Epithelial cell of prostate (primary cell): Measurements from ENCODE around the gene MECR.
"Not testable (repeated sequence)": the region's sequence is repeated elsewhere in the genome, so short reads cannot be mapped to it uniquely, and the experiment has no call there.

Experiments used
- DNase-seq: peaks from one replicate; pipeline ENCODE4 v3.0.0-alpha.2; 2011; ENCODE audit warnings: low read depth, low spot score
- H3K27ac ChIP-seq: fragments of 450-650 bp; 2 replicates; pipeline ENCODE4 v1.5.1; 2017; ENCODE audit warnings: mild to moderate bottlenecking

MECR gene

GRCh38 chr1:29237852-29238619 lies 7.3 kb upstream of the MECR start:
- H3K27ac ChIP-seq = peak overlapping the region; percentile 94
- no peak for DNase-seq

DNA sequence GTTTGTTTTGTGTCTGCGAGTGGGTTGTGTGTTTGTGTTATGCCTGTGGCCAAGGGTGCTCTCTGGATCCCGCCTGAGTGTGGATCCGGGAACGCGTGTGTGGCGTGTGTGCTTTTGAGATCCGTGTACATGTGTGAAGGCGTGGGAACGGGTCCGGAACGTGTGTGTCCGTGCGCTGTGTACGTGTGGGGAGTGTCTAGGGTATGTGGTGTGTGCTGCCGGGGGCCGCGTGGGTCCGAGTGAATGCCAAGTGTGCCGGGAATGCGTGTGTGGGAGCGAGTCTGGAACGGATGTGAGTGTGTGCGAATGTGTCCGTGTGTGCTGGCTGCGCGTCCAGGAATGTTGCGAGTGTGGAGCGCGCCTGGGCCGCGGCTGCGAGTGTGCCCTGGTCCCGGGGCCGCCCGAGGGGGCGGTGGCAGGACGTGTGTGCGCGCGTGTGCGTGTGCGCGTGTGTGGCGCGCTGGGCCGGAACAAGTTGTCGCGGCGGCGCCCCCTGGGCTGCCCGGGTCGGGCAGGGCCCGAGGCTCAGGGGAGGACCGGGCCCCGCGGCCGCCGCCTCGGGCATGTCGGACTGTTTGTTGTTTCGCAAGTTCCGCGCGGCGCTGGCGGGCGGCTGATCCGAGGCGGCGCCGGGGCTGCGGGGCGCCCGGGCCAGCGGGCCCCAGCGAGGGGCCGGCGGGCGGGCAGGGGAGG lies 6.5 kb upstream of the MECR start:
- peak overlapping the region; percentile 94 for H3K27ac ChIP-seq
- no peak for DNase-seq

DNA sequence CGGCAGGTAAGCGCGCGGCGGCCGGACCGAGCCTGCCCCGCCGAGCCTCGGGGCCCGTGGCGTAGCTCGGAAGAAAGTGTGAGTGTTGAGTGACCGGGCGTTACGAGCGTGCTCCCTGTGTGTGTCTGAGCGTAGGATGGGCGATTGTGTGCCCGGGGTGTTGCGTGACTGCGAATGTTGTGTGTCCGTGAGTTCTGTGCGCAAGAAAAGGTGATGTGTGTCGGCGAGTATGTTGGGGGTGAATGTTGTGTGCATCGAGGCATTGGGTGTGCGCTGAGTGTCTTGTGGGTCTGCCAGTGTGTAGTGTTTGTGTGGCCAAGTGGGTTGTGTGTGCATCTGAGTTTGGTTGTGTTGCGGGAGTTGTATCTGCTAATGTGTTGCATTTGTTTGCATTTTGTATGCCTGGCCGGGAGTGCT lies 6.0 kb upstream of the MECR start:
- H3K27ac ChIP-seq = peak overlapping the region; percentile 94
- no peak for DNase-seq

- no peak for DNase-seq
- H3K27ac ChIP-seq = peak within 1 kb of the TSS; percentile 94
Measured at GRCh38 chr1:29235955-29236711, 5.4 kb upstream of the MECR start, which contains the start of gene PTPRU. PTPRU (plus strand) TSS chr1:29236522; CDS start chr1:29236645, 123 bp downstream.

DNA sequence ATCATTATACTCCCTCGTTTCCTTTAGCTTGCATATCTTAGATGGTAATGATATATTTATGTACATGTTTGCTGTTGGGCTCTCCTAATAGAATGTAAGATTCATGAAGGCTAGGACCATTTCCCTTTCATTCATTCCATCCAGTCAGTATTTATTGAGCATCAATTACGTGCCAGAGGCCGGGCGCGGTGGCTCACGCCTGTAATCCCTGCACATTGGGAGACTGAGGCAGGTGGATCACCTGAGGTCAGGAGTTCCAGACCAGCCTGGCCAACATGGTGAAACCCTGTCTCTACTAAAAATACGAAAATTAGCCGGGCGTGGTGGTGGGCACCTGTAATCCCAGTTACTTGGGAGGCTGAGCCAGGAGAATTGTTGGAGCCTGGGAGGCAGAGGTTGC lies 4.1 kb upstream of the MECR start:
- not testable (repeated sequence) for DNase-seq, H3K27ac ChIP-seq

DNA sequence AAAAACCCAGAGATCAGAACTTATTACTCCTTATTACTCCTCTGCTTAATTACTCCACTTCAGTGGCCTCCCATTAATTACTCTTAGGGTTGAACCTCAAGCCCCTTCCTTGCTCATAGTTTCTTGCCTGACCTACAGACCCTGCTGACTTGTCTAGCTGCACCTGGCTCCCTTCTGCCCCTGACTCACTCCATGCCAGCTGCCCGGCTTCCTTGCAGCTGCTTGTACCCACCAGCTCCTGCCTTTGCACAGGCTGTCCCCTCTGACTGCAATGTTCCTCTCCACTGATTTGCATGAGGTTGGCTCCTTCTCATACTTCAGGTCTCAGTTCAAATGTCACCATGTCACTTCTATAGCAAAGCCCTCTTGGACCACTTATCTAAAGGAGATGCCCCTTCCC lies 3.7 kb upstream of the MECR start:
- no peak overlapping the region for H3K27ac ChIP-seq
- no peak for DNase-seq

DNA sequence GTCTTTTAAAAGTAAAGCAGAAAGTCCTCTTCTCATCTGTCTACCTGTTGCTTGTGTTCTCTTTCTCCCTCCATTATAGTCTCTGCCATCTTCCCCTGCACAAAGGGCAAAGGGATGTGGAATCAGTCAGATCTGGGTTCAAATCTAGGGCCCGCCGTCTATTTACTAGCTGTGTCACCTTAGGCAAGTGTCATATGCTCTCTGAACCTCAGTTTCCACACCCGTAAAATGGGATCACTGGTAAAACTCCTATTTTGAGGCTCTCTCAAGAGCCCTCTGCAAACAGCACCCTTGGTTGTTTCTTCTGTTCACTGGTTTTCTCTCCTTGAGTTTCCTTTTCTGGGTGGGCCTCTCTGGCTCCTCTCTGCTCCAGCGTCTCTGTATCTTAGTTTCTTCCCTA lies 3.0 kb upstream of the MECR start:
- no peak overlapping the region for H3K27ac ChIP-seq
- DNase-seq = no peak

GRCh38 chr1:29232387-29232786 lies 1.7 kb upstream of the MECR start:
- no peak overlapping the region for H3K27ac ChIP-seq
- no peak for DNase-seq

DNA sequence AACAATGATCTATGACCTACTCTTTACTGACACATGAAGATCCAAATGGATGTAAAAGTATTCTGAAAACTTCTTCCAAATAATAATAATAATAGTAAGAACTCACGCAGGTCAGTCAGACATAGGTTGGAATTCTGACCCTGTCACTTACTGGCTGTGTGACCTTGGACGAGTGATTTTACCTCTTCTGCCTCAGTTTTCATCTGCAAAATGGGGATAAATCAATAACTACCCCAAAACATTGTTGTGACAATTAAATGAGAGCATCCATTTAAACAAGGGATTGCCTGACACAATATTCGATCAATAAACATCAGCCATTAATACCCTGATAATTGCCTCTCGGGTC lies 556 bp downstream of the MECR start:
- DNase-seq = no peak
- no peak overlapping the region for H3K27ac ChIP-seq

DNA sequence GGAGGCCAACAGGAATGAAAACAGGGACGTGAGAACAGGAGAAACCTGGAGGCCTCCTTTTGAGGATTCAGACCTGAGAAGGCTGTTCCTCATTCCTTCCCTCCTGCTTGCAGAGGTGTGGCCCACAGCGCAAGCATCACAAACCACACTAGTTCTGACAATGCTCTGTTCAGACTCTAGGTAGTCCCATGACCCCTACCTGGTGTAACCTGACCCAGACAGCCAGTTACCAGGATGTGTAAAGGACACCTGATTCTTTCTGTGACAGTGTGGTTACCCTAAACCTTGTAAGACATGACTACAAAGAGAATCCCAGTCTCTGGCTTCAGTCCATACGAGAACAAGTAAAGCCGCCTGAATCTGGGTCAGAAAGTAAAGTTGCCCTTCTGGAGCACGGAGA lies 3.2 kb downstream of the MECR start:
- peak; percentile 87 for DNase-seq
- H3K27ac ChIP-seq = peak overlapping the region; percentile 73

DNA sequence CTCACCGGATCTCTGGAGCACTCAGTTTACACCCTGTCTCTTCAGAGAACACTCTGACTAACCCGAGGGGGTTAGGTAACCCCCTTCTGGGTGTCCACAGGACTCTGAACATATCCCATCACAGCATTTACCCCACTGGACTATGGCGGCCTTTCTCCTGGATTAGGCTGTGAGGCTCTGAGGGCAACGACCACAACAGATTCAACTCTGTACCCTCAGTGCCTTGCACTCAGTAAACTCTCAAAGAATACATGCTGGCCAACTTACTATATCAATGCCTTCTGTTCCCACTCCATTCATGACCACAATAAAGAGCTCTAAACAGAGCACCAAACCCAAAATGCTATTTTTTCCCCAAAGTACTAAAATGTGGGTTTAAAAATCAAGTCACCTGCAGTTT lies 5.4 kb downstream of the MECR start:
- no peak overlapping the region for H3K27ac ChIP-seq
- DNase-seq = no peak

- H3K27ac ChIP-seq = no peak overlapping the region
- no peak for DNase-seq
Measured at GRCh38 chr1:29224356-29224837, 6.3 kb downstream of the MECR start.

DNA sequence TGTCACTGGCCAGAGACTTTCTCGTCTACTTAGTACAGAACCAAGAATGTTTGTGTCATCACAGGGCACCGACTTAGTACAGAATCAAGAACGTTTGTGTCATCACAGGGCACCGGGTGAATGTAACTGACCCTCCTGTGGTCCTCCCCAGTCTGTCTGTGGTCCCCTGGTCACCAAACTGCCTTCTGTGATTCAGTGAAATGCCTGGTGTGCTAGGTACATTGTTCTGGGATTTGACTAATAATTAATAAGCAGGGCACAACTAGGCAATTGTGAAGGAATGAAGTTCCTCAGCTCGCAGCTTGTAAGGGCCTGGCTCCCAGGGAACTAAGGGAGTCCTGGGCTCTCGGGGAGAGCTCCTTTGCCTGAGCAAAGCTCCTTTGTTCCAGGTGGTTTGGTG lies 7.2 kb downstream of the MECR start:
- no peak for DNase-seq
- peak overlapping the region; percentile 17 for H3K27ac ChIP-seq

GRCh38 chr1:29222686-29223085 lies 8.0 kb downstream of the MECR start:
- no peak for DNase-seq
- H3K27ac ChIP-seq = no peak overlapping the region

GRCh38 chr1:29222260-29222659 lies 8.5 kb downstream of the MECR start:
- not testable (repeated sequence) for DNase-seq

DNA sequence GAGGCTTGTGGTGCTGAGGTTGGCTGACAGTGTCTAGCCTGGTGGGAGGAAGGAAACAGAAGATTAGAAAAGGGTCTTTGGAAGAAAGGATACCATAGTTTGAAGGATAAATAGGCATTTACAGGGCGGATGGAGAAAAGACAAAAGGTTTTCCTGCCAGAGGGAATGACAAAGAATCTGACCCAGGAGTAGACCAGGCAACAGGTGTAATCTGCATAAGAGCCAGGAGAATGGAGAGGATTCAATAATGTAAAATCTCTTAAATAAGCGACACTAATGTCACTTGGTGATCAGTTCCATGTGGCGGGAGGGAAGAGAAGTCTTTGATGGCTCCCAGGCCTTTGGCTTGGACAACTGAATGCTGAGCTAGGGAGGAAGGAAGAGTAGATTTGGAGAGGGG lies 9.4 kb downstream of the MECR start:
- no peak for DNase-seq
- no peak overlapping the region for H3K27ac ChIP-seq

More at GRCh38 chr1:29222260-29222659, 8.5 kb downstream of the MECR start:
- not testable (repeated sequence) for H3K27ac ChIP-seq

- H3K27ac ChIP-seq = peak overlapping the region; percentile 37
- DNase-seq = no peak
Measured at GRCh38 chr1:29218223-29218622, 12.5 kb downstream of the MECR start.

DNA sequence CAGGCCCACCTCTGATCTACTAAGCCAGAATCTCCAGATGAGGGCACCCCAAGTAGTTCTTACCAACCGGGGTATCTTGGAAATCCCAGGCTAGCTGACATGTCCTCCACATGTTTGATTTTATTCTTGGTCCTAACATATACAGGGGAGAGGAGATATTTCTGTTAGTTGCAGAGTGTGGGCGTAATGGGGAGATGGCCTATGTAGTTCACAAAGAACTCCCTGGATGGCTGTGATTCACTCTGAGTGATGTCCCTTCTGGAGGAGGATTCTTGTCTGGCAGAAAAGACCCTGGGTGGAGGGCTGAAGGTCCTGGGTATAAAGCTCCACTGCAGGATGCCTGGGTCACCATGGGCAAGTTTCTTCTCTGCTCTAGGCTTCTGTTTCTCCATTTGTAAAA lies 13.1 kb downstream of the MECR start:
- DNase-seq = no peak
- no peak overlapping the region for H3K27ac ChIP-seq

DNA sequence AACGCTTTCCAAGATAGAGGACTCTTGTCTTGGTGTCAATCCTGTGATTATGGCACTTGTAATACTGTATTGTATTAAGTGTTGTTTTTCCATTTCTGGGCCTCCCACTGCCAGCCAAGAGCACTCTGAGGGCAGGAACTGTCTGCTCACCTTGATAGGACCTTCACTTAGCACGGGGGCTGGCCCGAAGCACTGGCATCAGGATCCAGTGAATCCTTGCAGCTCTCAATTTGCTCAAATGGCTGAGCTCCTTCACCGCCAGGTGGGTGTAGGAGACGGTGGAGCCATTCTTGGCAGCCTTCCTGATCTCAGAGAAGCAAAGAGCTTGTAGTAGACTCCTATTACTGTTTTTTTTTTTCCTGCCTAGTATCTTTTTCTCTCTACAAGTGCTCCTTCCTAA lies 17.7 kb downstream of the MECR start:
- no peak overlapping the region for H3K27ac ChIP-seq
- no peak for DNase-seq

- no peak for DNase-seq
- H3K27ac ChIP-seq = no peak overlapping the region
Measured at GRCh38 chr1:29211086-29212030, 19.4 kb downstream of the MECR start.
